HL-60 (cell line): ENCODE results near the gene TNFRSF1B.

Experiments used
- DNase-seq, 2 experiments: peaks; one replicate each; pipeline ENCODE4 v3.0.0-alpha.2; 2010 to 2020; ENCODE audit warnings: low read depth in 1 of 2, low spot score in 1 of 2
- H3K27ac ChIP-seq: fragments of 250-450 bp; sonication (Bioruptor Pico); replicated peaks from 2 replicates; pipeline ENCODE4 v1.5.1; 2020; ENCODE audit warnings: mild to moderate bottlenecking, moderate library complexity
- H3K27me3 ChIP-seq: fragments of 250-450 bp; sonication (Bioruptor Pico); 2 replicates; pipeline ENCODE4 v1.5.1; 2021; ENCODE audit warnings: mild to moderate bottlenecking, moderate library complexity; ENCODE audit not compliant: insufficient read depth, poor library complexity, severe bottlenecking
- H3K4me3 ChIP-seq: replicated peaks from 2 replicates; pipeline ENCODE4 v1.5.1; 2011; ENCODE audit warnings: mild to moderate bottlenecking, control low read depth, low read length; ENCODE audit not compliant: insufficient read depth
- GABPA ChIP-seq: IDR thresholded peaks from 2 replicates; pipeline ENCODE4 v1.6.1; 2012; ENCODE audit warnings: low read depth
- POLR2AphosphoS5 ChIP-seq: IDR thresholded peaks from 2 replicates; pipeline ENCODE4 v1.6.1; 2012; ENCODE audit warnings: low read depth
- SPI1 ChIP-seq: IDR thresholded peaks from 2 replicates; pipeline ENCODE4 v1.6.1; 2012; ENCODE audit warnings: low read depth, mild to moderate bottlenecking, borderline replicate concordance
- TF ChIP-seq, protein P1 (sequence below): IDR thresholded peaks from 2 replicates; pipeline ENCODE4 v1.6.1; 2012; ENCODE audit warnings: low read depth; ENCODE audit not compliant: insufficient replicate concordance
- TF ChIP-seq, protein P2 (sequence below): IDR thresholded peaks from one replicate; pipeline ENCODE4 v1.5.1; 2011; ENCODE audit warnings: low read length, control low read depth, inconsistent platforms; ENCODE audit not compliant: insufficient read depth

The TNFRSF1B gene

GRCh38 chr1:12249181-12249580 is 82.4 kb downstream of the TNFRSF1B start:
- H3K4me3 ChIP-seq = no peak overlapping the region
- no peak overlapping the region for H3K27ac ChIP-seq
- no peaks in the 10 kb centered on the region for H3K27me3 ChIP-seq
- TF ChIP-seq, protein P1, sequence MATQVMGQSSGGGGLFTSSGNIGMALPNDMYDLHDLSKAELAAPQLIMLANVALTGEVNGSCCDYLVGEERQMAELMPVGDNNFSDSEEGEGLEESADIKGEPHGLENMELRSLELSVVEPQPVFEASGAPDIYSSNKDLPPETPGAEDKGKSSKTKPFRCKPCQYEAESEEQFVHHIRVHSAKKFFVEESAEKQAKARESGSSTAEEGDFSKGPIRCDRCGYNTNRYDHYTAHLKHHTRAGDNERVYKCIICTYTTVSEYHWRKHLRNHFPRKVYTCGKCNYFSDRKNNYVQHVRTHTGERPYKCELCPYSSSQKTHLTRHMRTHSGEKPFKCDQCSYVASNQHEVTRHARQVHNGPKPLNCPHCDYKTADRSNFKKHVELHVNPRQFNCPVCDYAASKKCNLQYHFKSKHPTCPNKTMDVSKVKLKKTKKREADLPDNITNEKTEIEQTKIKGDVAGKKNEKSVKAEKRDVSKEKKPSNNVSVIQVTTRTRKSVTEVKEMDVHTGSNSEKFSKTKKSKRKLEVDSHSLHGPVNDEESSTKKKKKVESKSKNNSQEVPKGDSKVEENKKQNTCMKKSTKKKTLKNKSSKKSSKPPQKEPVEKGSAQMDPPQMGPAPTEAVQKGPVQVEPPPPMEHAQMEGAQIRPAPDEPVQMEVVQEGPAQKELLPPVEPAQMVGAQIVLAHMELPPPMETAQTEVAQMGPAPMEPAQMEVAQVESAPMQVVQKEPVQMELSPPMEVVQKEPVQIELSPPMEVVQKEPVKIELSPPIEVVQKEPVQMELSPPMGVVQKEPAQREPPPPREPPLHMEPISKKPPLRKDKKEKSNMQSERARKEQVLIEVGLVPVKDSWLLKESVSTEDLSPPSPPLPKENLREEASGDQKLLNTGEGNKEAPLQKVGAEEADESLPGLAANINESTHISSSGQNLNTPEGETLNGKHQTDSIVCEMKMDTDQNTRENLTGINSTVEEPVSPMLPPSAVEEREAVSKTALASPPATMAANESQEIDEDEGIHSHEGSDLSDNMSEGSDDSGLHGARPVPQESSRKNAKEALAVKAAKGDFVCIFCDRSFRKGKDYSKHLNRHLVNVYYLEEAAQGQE = no peak
- TF ChIP-seq GABPA (no peak), SPI1 (no peak), POLR2AphosphoS5 (no peak)
- TF ChIP-seq, protein P2, sequence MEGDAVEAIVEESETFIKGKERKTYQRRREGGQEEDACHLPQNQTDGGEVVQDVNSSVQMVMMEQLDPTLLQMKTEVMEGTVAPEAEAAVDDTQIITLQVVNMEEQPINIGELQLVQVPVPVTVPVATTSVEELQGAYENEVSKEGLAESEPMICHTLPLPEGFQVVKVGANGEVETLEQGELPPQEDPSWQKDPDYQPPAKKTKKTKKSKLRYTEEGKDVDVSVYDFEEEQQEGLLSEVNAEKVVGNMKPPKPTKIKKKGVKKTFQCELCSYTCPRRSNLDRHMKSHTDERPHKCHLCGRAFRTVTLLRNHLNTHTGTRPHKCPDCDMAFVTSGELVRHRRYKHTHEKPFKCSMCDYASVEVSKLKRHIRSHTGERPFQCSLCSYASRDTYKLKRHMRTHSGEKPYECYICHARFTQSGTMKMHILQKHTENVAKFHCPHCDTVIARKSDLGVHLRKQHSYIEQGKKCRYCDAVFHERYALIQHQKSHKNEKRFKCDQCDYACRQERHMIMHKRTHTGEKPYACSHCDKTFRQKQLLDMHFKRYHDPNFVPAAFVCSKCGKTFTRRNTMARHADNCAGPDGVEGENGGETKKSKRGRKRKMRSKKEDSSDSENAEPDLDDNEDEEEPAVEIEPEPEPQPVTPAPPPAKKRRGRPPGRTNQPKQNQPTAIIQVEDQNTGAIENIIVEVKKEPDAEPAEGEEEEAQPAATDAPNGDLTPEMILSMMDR = no peak
- no peak for DNase-seq

DNA sequence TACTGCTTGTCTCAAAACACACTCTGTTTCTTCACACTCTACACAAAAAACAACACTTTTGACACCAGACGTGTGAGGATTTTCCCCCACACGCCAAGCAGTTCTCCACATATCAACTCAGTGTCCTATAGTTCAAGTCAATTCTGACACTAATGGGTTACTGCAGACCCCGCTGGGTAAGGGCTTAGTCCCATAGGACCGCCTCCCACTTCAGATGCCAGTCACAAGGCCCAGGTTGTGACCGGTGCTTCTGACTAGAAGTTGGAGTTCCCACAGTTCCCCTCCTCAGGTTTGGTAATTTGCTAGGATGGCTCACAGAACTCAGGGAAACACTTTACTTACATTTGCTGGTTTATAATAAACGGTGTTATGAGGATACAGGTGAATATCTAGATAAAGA is 83.0 kb downstream of the TNFRSF1B start:
- Histone ChIP-seq H3K4me3 (no peak overlapping the region), H3K27me3 (no peaks in the 10 kb centered on the region), H3K27ac (no peak overlapping the region)
- TF ChIP-seq, protein P2 = no peak
- no peak for TF ChIP-seq GABPA
- TF ChIP-seq POLR2AphosphoS5 = no peak
- TF ChIP-seq, protein P1 = no peak
- no peak for TF ChIP-seq SPI1
- DNase-seq = no peak

DNA sequence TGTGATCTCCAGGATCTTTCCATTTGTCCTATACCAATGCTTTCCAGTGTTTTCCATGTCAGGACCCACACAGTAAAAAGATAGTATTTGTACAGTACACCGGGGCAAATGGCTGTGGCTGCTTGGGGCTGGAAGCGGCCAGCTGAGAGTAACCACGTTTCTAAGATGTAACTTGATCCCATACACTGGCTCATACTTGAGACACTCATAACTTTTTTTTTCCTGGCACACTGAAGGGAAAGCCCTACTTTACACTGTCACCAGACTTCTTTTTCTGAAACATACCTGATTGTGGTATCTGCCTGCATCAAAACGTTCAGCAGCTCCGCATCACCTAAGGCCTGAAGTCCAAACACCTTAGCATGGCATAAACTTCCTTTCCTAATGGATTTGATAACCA is 84.7 kb downstream of the TNFRSF1B start:
- Histone ChIP-seq H3K4me3 (no peak overlapping the region), H3K27me3 (no peaks in the 10 kb centered on the region), H3K27ac (no peak overlapping the region)
- DNase-seq = no peak
- TF ChIP-seq POLR2AphosphoS5 (no peak), GABPA (no peak), SPI1 (no peak)
- TF ChIP-seq, protein P2 = no peak
- TF ChIP-seq, protein P1 = no peak
